HG03439 (cell line): ENCODE results near the gene CAPN7.

Source experiments
- ATAC-seq: cut with Tn5 transposase; IDR thresholded peaks from one replicate; pipeline ENCODE4 v1.9.1; 2021; ENCODE audit warnings: mild to moderate bottlenecking, moderate library complexity; ENCODE audit not compliant: unreplicated experiment

CAPN7 gene

GRCh38 chr3:15294929-15295328 is 88.9 kb downstream of the CAPN7 start:
- ATAC-seq, result no peak

DNA sequence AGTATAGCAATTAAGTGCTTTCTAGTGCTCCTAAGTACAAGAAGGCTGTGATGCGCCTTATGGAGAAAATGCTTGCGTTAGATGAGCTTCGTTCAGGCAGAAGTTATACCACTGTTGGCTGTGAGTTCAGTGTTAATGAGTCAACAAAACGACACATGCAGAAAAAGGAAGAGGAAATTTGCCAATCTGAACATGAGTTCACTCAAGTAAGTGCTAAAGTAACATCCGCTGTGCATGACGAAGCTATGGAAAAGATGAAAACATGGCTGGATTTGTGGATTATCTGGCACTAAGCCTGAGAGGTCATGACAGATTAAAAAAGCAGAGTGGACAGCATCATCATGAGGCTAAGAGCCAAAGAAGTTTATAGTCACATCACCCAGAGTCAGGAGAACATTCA is 89.5 kb downstream of the CAPN7 start:
- no peak for ATAC-seq

DNA sequence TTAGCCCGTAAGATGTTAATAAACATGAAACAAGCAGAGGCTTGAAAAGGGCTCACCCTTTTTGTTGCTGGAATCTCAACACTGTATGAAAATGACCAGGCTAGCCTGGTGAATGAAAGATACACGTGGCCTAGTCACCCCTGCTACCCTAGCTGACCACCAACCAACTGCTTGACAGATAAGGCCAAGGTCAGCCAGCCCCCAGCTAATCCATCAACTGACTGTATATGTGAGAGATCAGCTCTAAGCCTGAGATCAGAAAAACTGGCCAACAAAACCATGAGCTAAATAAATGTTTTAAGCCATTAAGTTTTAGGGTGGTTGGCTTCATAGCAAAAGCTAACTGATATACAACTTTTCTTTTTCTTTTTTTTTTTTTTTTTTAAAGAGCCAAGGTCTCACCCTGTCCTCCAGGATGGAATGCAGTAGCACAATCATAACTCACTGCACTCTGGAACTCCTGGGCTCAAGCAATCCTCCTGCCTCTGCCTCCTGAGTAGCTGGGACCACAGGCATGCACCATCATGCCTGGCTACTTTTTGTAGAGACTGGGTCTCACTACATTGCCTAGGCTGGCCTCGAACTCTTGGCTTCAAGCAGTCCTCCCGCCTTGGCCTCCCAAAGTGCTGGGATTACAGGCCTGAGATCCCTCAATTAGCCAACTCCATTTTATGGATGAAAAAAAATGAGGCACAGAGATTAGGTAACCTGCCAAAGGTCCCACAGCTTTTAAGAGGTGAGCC is 91.7 kb downstream of the CAPN7 start:
- ATAC-seq, result no peak

GRCh38 chr3:15298504-15298903 is 92.5 kb downstream of the CAPN7 start:
- ATAC-seq, result no peak

DNA sequence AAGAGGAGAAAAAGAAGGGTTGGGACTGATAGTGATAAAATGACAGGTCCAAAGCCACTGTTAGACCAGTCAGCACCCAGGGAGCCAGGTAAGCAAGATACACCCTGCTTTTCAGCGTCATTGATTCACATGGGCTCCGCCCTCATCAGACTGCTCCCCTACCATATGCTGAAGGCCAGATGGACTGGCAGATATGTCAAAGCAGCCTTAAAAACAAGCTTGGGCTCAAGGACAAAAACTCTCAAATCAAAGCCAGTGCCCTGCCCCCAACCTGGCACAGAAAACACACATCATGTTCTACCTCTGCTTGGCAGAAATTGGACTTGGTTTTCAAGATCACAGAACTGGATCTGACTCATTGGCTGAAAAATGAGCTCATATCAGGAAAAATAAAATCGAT is 93.0 kb downstream of the CAPN7 start:
- no peak for ATAC-seq

DNA sequence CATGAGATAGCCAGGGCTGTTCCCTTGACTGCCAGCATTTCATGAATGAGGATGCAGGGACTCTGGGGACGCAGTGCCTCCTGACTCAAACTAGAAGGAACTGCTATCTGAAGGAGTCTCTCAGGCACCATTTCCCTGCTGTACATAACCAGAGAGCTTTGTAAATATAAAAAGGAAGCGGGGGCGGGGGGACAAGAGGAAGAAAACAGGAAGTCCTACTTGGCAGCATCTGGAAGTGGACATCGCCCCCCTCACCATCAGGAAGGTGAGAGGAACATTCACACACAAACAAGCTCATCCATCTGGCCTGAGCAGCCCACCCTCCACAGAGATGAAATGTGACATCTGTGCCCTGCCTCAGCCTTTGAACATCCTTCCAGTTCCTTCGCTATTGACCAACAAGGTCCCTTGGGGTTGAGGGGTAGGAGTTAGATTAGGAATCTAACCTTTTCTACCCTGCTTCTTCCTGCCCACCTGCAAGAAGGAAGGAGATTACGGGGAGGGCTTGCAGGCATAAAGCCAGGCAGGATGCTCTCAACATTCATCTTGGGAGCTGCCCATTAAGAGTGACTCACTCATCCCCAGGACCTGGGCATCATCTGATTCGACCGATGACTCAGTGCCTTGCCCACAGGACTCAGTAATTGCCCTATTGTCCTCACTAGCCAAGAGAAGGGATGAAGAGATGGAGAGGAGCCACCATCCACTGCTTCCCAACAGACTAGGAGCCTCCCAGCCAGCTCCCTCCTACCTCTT is 94.5 kb downstream of the CAPN7 start:
- ATAC-seq, result no peak

DNA sequence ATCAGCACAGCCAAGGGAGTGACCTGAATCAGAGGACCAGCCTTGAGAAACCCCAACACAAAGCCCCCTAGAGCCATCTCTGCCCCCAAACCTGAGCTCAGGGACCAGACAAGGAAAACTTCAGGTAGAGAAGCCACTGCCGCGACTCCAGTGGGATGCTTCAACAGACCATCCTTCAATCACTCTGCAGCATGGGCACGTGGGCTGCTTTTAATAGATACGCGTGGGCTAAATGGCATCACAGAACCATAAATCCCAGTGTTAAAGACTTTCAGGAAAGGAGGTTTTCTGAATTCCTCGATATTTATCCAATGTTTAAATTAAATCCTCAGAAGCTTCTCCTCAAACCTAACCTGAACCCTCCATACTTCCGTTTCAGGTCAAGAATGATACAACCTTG is 95.7 kb downstream of the CAPN7 start:
- ATAC-seq, result no peak
